Measurements from ENCODE around the gene TCP11. TPM values are rescaled to one million over a fixed set of nuclear protein-coding genes. Genes with fewer than 3 reads are reported as not detected.

Gene TCP11
- total RNA-seq, 1 donor from 2014 or later: not detected

GRCh38 chr6:35181308-35181932, 40.3 kb upstream of the TCP11 start:
- peaks cover 65% of the 10 kb centered on the region for H3K4me1 ChIP-seq

GRCh38 chr6:35179901-35180535, 38.9 kb upstream of the TCP11 start:
- H3K9me3 ChIP-seq (replicated peaks): no peaks in the 10 kb centered on the region
- H3K27me3 ChIP-seq (ENCODE audit: low read depth): peaks cover 9% of the 10 kb centered on the region

More at GRCh38 chr6:35181308-35181932, 40.3 kb upstream of the TCP11 start:
- intact Hi-C loops (cut with micrococcal nuclease): no loop called here
- H3K9me3 ChIP-seq (replicated peaks): no peaks in the 10 kb centered on the region
- H3K36me3 ChIP-seq: no peaks in the 10 kb centered on the region
- peak overlapping the region; percentile 76 for H3K27ac ChIP-seq (replicated peaks)
- TF ChIP-seq, protein P1, sequence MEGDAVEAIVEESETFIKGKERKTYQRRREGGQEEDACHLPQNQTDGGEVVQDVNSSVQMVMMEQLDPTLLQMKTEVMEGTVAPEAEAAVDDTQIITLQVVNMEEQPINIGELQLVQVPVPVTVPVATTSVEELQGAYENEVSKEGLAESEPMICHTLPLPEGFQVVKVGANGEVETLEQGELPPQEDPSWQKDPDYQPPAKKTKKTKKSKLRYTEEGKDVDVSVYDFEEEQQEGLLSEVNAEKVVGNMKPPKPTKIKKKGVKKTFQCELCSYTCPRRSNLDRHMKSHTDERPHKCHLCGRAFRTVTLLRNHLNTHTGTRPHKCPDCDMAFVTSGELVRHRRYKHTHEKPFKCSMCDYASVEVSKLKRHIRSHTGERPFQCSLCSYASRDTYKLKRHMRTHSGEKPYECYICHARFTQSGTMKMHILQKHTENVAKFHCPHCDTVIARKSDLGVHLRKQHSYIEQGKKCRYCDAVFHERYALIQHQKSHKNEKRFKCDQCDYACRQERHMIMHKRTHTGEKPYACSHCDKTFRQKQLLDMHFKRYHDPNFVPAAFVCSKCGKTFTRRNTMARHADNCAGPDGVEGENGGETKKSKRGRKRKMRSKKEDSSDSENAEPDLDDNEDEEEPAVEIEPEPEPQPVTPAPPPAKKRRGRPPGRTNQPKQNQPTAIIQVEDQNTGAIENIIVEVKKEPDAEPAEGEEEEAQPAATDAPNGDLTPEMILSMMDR (IDR thresholded peaks at IDR 0.05; ENCODE audit: borderline replicate concordance): no peak
- peaks cover 9% of the 10 kb centered on the region for H3K27me3 ChIP-seq (ENCODE audit: low read depth)
- no peak for DNase-seq
- H3K4me3 ChIP-seq: no peak overlapping the region

DNA sequence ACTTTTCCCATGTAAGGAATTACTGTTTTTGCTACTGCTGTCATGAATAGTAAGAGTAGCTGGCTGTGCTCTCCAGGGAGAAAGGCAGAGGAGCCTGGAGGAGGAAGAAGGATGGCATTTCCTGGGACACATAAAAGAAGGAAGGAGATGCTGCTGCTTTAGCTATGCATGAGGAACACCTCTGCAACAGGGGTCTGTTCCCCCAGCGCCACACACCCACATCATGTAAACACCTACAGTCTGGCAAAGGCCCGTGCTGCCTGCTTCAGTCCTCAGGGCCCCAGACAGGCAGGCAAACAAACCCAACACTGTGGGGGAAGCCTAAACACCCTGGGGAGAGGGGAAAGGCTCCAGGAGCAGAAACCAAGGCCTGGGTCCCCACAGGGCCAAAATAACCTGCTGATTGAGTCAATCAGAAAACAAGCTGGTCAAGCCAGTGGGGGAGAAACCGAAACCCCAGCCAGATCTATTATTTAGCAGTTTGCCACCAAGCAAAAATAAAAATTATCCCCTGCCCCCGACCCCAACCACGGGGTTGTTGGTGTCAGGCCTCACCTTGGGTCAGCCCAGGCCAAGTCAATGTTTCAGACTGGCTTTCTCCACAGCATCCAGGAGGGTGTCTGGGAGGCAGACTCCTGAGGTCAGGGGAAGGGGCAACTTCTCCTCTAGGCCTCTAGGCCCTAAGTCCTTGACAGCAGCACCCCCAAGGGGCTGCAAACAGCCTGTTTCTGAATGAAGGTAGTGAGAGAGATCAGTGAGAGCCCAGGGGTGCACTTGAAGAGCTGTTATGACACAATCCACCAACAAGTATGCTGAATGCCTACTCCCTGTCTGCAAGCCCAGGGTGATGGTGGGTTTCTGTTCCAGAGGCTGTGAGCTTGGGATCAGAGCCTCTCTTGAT, 38.0 kb upstream of the TCP11 start:
- TF ChIP-seq, protein P1 (IDR thresholded peaks at IDR 0.05; ENCODE audit: borderline replicate concordance): no peak
- H3K4me3 ChIP-seq: no peak overlapping the region
- no peak overlapping the region for H3K27ac ChIP-seq (replicated peaks)
- peaks cover 9% of the 10 kb centered on the region for H3K27me3 ChIP-seq (ENCODE audit: low read depth)
- H3K36me3 ChIP-seq: no peaks in the 10 kb centered on the region
- no peaks in the 10 kb centered on the region for H3K9me3 ChIP-seq (replicated peaks)
- H3K4me1 ChIP-seq: peaks cover 47% of the 10 kb centered on the region
- intact Hi-C loops (cut with micrococcal nuclease): no loop called here
- DNase-seq: no peak

More at GRCh38 chr6:35179901-35180535, 38.9 kb upstream of the TCP11 start:
- no peak for DNase-seq
- Histone ChIP-seq H3K27ac (replicated peaks) (no peak overlapping the region), H3K4me1 (peaks cover 53% of the 10 kb centered on the region), H3K36me3 (no peaks in the 10 kb centered on the region), H3K4me3 (no peak overlapping the region)
- intact Hi-C loops (cut with micrococcal nuclease): no loop called here
- TF ChIP-seq, protein P1 (IDR thresholded peaks at IDR 0.05; ENCODE audit: borderline replicate concordance): no peak

DNA sequence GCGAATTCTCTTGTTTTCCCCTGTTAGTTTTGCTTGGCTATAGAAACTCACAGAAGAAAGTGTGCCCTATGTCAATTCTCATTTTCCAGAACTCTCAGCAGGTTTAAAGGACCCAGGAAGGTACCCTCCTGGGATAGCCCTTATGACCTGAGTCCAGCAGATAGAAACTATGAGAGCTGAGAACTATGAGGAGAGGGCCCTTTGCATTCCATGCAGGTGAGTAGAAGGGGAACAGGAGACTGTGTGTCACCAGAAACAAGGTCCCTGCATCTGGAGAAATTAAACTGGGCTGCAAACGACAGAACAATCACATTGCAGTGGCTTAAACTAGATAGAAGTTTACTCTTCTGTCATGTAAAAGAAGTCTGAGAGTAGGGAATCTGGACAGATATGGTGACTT, 36.9 kb upstream of the TCP11 start:
- Histone ChIP-seq H3K27me3 (ENCODE audit: low read depth) (peaks cover 9% of the 10 kb centered on the region), H3K36me3 (no peaks in the 10 kb centered on the region), H3K4me3 (no peak overlapping the region), H3K4me1 (peaks cover 37% of the 10 kb centered on the region), H3K9me3 (replicated peaks) (no peaks in the 10 kb centered on the region), H3K27ac (replicated peaks) (no peak overlapping the region)
- intact Hi-C loops (cut with micrococcal nuclease): no loop called here
- TF ChIP-seq, protein P1 (IDR thresholded peaks at IDR 0.05; ENCODE audit: borderline replicate concordance): no peak
- no peak for DNase-seq

GRCh38 chr6:35177596-35177995, 36.5 kb upstream of the TCP11 start:
- Histone ChIP-seq H3K27ac (replicated peaks) (no peak overlapping the region), H3K36me3 (no peaks in the 10 kb centered on the region), H3K9me3 (replicated peaks) (no peaks in the 10 kb centered on the region), H3K27me3 (ENCODE audit: low read depth) (peaks cover 9% of the 10 kb centered on the region), H3K4me1 (peaks cover 33% of the 10 kb centered on the region), H3K4me3 (no peak overlapping the region)
- no peak for DNase-seq
- TF ChIP-seq, protein P1 (IDR thresholded peaks at IDR 0.05; ENCODE audit: borderline replicate concordance): no peak
- intact Hi-C loops (cut with micrococcal nuclease): no loop called here
